Panc1 (cell line): ENCODE results near the gene IFI44. TPM values are rescaled to one million over a fixed set of nuclear protein-coding genes. Genes with fewer than 3 reads are reported as not detected.

Experiments
- ATAC-seq: fragments of 200-7000 bp; cut with Tn5 transposase; 2 replicates; pipeline ENCODE4 v1.9.1; 2020; ENCODE audit warnings: mild to moderate bottlenecking, moderate library complexity
- Bru-seq: library from RNA; stranded (reverse); fragments of 400-500 nt; gene quantifications from one replicate; lab custom pipeline; 2021; lab: Mats Ljungman, UMichigan
- BruChase-seq, 2 experiments: library from RNA; stranded (reverse); fragments of 400-500 nt; gene quantifications; one replicate each; lab custom pipeline; 2021; lab: Mats Ljungman, UMichigan
- BruUV-seq: library from RNA; stranded (reverse); fragments of 400-500 nt; replicated peaks from 2 replicates; lab custom pipeline; 2021; lab: Mats Ljungman, UMichigan
- CTCF ChIA-PET: fragments of 300-600 bp; sonication (Branson Sonifier 250); formaldehyde crosslinking; loops from one replicate; lab custom pipeline; 2022; ENCODE audit warnings: antibody characterized with exemption; lab: Charles Lee
- POLR2A ChIA-PET: fragments of 300-600 bp; sonication (Branson Sonifier 250); formaldehyde crosslinking; loops from one replicate; lab custom pipeline; 2022; ENCODE audit warnings: antibody characterized with exemption; lab: Charles Lee
- DNase-seq: peaks from one replicate; pipeline ENCODE4 v3.0.0-alpha.2; 2010; ENCODE audit warnings: low read depth, low spot score
- H3K27ac ChIP-seq: 2 replicates; pipeline ENCODE4 v1.5.1; 2011; ENCODE audit warnings: mild to moderate bottlenecking, low read length, inconsistent platforms
- H3K27me3 ChIP-seq: fragments of 200-500 bp; sonication (Bioruptor generic); 2 replicates; pipeline ENCODE4 v1.6.0; 2014; ENCODE audit warnings: low read length, inconsistent platforms; ENCODE audit not compliant: control insufficient read depth, insufficient read depth
- H3K36me3 ChIP-seq: fragments of 200-500 bp; sonication (Bioruptor generic); 2 replicates; pipeline ENCODE4 v1.5.1; 2014; ENCODE audit warnings: inconsistent platforms, mild to moderate bottlenecking, low read length, moderate library complexity; ENCODE audit not compliant: control insufficient read depth, insufficient read depth
- H3K4me1 ChIP-seq: 2 replicates; pipeline ENCODE4 v1.5.1; 2011; ENCODE audit warnings: inconsistent platforms, mild to moderate bottlenecking, low read length, moderate library complexity; ENCODE audit not compliant: control insufficient read depth, insufficient read depth
- H3K4me3 ChIP-seq, 2 experiments: 2 replicates each; pipeline ENCODE4 v1.5.1; 2011 to 2012; ENCODE audit warnings: low read depth in 2 of 2, low read length in 2 of 2, mild to moderate bottlenecking in 2 of 2, inconsistent platforms in 1 of 2, moderate library complexity in 1 of 2
- H3K9me3 ChIP-seq: fragments of 200-500 bp; sonication (Bioruptor generic); 2 replicates; pipeline ENCODE4 v1.5.1; 2014; ENCODE audit warnings: low read depth, mild to moderate bottlenecking, inconsistent platforms, low read length, moderate library complexity; ENCODE audit not compliant: control insufficient read depth, insufficient read depth
- CTCF ChIP-seq: fragments of 450-650 bp; IDR thresholded peaks from 2 replicates; pipeline ENCODE4 v1.5.1; 2017; ENCODE audit warnings: mild to moderate bottlenecking
- POLR2AphosphoS5 ChIP-seq: IDR thresholded peaks from 2 replicates; pipeline ENCODE4 v1.6.1; 2012; ENCODE audit warnings: mild to moderate bottlenecking, low read depth, low read length, moderate library complexity
- REST ChIP-seq, 2 experiments: IDR thresholded peaks; 2 replicates each; pipeline ENCODE4 v1.6.1; 2011 to 2012; ENCODE audit warnings: low read depth in 2 of 2, control low read depth in 1 of 2, low read length in 1 of 2, mild to moderate bottlenecking in 1 of 2, moderate library complexity in 1 of 2; ENCODE audit not compliant: insufficient read depth in 1 of 2
- SIN3A ChIP-seq: IDR thresholded peaks from 2 replicates; pipeline ENCODE4 v1.6.1; 2012; ENCODE audit warnings: low read depth, mild to moderate bottlenecking, low read length, moderate library complexity, borderline replicate concordance; ENCODE audit not compliant: insufficient read depth
- TCF7L2 ChIP-seq: IDR thresholded peaks from 2 replicates; pipeline ENCODE4 v1.6.1; 2011; ENCODE audit warnings: mild to moderate bottlenecking, low read depth, low read length, inconsistent platforms
- in situ Hi-C: cut with HindIII; loops from 2 replicates; pipeline ENCODE4 v1.10.0; 2016; ENCODE audit warnings: low sequenced_read_pairs, low pct_unique_long_range_greater_than_20kb
- intact Hi-C: fragments of 100-400 bp; cut with micrococcal nuclease; formaldehyde crosslinking; loops from one replicate; pipeline ENCODE4 v1.10.0; 2022; ENCODE audit not compliant: unreplicated experiment
- long read RNA-seq: library from polyadenylated mRNA; unstranded; transcript quantifications from one replicate; pipeline ENCODE4 v2.0.0, GENCODE V29; 2021; ENCODE audit not compliant: unreplicated experiment
- polyA plus RNA-seq: library from polyadenylated mRNA; unstranded; fragments of >200 nt; gene quantifications from one replicate; pipeline ENCODE4 v1.2.1, GENCODE V29; 2012; ENCODE audit warnings: missing spikeins; ENCODE audit not compliant: insufficient read length
- total RNA-seq: library from RNA; stranded (reverse); gene quantifications from one replicate; pipeline ENCODE4 v1.2.1, GENCODE V29; 2021; ENCODE audit not compliant: unreplicated experiment

The IFI44 gene
- total RNA-seq (2.0 TPM), Bru-seq, nascent RNA (percentile 40 among the genes with signal in this experiment), BruChase-seq, experiment 1, labeled RNA remaining after a 2-hour chase (percentile 51 among the genes with signal in this experiment), BruChase-seq, experiment 2, labeled RNA remaining after a 6-hour chase (percentile 46 among the genes with signal in this experiment)
- polyA plus RNA-seq: not detected
- long read RNA-seq: 0 reads

GRCh38 chr1:78649628-78650027, at the start of gene IFI44:
Gene IFI44 (plus strand): TSS chr1:78649831. CDS start chr1:78650196, 365 bp downstream.
- H3K36me3 ChIP-seq: no peaks in the 10 kb centered on the region
- H3K27me3 ChIP-seq: no peaks in the 10 kb centered on the region
- TF ChIP-seq REST (IDR thresholded peaks at IDR 0.05; ENCODE audit: insufficient read depth in 1 of 2, low read depth in 2 of 2, low read length in 1 of 2) (no peak), POLR2AphosphoS5 (no peak), SIN3A (no peak), TCF7L2 (no peak), CTCF (no peak)
- intact Hi-C loops: no loop called here
- DNase-seq (no peak), ATAC-seq (no peak)
- no TSS peak for BruUV-seq
- H3K4me3 ChIP-seq: no peak within 1 kb of the TSS; a peak in 1 of 4 replicates
- in situ Hi-C loops: no loop called here
- CTCF ChIA-PET: no interaction called here
- H3K27ac ChIP-seq: no peak within 1 kb of the TSS
- H3K4me1 ChIP-seq: no peaks in the 10 kb centered on the region
- H3K9me3 ChIP-seq: no peaks in the 10 kb centered on the region
- POLR2A ChIA-PET: no interaction called here

GRCh38 chr1:78601068-78601467, 48.6 kb upstream of the IFI44 start:
- DNase-seq: no peak
- Histone ChIP-seq H3K9me3 (no peaks in the 10 kb centered on the region), H3K4me3 (no peak overlapping the region), H3K36me3 (no peaks in the 10 kb centered on the region; the same call in 1 of the 2 replicates), H3K27me3 (no peaks in the 10 kb centered on the region), H3K27ac (no peak overlapping the region), H3K4me1 (no peaks in the 10 kb centered on the region)
- no peak for TF ChIP-seq TCF7L2
- TF ChIP-seq POLR2AphosphoS5: no peak
- TF ChIP-seq REST (IDR thresholded peaks at IDR 0.05; ENCODE audit: insufficient read depth in 1 of 2, low read depth in 2 of 2, low read length in 1 of 2): no peak
- no peak for TF ChIP-seq SIN3A
- TF ChIP-seq CTCF: no peak
- BruUV-seq: no TSS peak
- intact Hi-C loops: no loop called here
- no peak for ATAC-seq
- in situ Hi-C loops: no loop called here
- POLR2A ChIA-PET: interaction anchor here (0.6 kb wide), 1 partner anchor 168 kb away, joined by 3 read pairs; no protein-coding TSS in a partner anchor
- CTCF ChIA-PET: interaction anchor here (0.6 kb wide), 1 partner anchor 110 kb away, joined by 3 read pairs; no protein-coding TSS in a partner anchor
